GM21447 (cell line): ENCODE data around the gene MTOR.

Experiments used
- ATAC-seq: cut with Tn5 transposase; IDR thresholded peaks from one replicate; pipeline ENCODE4 v1.9.1; 2021; ENCODE audit not compliant: unreplicated experiment

The MTOR gene

DNA sequence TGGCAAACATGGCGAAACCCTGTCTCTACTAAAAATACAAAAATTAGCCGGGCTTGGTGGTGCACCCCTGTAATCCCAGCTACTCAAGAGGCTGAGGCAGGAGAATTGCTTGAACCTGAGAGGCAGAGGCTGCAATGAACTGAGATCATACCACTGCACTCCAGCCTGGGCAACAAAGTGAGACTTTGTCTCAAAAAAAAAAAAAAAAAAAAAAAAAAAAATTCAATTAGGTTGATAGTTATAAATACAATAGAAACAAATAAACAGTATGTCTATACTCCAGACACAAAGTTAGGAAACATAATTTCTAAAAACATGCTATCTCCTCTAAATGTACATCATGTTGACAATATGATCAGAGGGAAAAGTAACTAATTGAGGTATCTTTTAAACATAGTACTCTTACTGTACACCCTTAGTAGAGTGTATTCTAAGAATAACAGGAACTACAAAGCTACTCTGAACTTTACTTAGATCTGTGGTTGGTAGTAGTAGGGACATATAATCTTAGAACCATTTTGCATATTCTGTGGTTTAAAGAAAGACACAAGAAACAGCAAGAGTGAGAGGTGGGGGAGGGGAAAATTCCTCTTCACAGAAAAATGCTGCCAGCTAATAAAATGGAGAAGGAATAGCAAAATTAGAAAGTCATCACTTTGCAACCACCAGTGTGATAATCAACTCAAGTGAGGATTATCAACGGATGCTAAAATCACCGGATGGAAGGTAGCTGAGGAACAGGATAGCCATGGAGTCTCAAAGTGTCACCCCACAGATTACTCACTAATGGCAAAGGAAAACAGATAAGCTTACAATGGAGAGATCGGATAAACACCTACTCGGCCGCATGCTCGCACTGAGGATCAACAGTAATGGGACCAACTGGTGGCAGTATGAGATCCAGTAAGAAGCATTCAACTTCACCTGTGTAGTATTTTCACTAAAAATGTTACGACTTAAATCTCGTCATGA lies 35.0 kb downstream of the MTOR start:
- peak; percentile 77 for ATAC-seq

DNA sequence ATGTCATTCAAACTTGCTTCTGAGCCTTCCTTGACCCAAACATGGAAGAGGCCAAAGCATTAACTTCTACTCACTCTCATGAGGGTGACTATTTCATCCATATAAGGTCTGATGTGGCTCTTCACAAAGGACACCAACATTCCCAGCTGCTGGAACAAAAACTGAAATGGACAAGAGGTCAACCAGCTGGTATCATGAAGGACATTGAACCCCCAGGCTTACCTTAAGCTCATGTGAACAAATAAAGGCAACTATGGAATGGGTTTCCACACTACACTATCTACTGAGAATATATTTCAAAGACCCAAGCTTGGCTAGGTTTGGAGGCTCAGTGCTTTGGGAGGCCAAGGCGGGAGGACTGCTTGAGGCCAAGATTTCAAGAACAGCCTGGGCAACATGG lies 46.3 kb downstream of the MTOR start:
- ATAC-seq: no peak

DNA sequence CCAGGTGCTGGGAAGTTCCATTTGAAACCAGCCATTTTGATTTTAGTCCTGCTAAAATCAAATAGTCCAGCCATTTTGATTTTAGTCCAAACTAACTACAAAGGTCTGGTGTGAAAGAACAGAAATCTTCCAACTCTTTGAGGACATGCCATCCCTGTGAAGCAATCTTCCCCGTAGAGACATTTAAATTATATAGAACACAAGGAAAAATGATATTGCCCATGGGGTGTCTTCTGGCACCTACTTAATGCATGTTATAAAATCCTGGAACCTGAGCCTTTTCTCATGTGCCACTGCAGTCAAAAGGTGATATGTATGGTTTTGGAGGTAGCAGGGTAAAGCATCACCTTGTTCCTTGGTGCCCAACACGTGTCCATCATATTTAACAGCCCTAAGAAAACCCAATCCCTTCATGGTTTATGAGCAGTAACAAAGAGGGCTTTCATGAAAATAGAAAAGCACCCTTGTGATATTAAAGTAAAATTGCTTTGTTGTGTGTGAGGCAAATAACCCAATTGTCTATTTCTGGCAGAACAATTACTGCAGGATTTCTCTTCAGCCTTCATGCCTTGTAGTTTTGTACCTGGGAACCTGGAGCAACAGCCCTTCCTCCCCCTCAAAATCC lies 46.9 kb downstream of the MTOR start:
- ATAC-seq: no peak

DNA sequence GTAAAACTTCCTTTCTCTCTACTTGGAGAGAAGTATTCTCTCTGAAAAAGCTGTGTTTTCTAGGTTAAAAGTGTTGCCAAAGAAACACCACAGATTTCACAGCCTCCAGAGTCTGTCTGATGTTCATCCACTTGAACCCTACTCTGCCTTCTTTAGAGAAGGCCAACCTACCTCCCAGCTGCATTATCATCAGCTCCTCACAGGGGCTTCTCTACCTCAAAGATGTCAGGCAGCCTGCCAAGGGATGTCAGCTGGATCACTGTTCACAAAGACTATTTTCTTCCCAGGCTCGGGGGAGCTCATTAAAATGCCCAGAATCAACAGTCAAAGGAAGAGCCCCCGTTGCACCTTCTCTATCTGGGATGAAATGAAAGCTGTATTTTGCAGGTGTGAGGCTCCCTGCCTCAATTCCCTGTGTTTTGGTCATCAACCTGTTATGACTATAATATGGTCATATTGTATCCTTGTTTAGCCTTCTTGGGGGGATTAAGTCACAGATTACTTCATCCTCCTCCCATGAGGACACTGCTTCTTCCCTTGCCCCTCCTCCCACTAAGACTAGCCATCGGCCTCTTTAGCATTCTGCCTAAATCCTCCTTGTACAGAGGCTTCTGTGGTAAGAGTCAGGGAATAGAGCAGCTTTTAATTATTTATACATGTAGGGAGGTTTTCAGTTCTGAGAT lies 47.5 kb downstream of the MTOR start:
- ATAC-seq: no peak

DNA sequence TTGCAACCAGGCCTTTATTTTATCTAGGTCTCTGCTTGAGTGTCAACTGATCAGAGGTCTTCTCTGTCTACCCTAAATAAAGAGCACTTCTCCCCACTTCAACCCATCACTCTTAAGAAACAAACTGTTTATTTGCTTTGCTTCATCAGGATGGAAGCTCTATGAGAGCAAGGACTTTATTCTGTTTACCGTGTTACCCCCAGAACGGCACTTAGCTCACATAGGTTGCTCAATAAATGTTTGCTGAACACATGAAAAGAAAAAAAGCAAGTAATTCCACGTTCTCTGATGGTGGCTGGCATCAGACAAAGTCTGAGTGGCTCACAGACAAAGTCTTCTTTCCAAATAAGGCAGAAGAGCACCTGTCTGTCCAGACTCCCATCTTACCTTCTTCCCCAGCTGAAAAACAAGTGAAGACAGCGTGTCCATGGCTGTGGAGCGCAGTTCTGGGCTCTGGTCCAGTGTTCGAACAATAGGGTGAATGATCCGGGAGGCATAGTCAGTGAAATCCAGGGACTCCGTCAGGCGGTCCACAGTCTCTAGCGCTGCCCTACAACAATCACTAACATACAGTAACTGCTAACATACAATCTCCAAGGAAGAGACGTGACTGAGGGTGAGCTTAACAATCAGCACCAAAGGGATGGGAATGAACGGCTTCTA lies 50.3 kb downstream of the MTOR start:
- ATAC-seq: no peak

DNA sequence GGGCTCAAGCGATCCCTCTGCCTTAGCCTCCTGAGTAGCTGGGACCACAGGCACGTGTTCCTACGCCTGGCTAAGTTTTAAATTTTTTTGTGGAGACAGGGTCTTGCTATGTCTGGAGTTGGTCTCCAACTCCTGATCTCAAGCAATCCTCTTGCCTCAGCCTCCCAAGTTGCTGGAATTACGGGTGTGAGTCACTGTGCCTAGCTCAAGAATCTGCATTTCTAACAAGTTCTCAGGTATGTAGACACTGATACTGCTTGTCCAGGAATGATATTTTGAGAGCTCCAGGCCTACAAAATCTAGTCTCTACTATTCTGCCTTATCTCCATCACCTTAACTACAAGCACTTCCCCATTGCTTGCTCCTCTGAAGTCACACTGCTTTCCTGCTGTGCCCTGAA lies 50.9 kb downstream of the MTOR start:
- no peak for ATAC-seq

DNA sequence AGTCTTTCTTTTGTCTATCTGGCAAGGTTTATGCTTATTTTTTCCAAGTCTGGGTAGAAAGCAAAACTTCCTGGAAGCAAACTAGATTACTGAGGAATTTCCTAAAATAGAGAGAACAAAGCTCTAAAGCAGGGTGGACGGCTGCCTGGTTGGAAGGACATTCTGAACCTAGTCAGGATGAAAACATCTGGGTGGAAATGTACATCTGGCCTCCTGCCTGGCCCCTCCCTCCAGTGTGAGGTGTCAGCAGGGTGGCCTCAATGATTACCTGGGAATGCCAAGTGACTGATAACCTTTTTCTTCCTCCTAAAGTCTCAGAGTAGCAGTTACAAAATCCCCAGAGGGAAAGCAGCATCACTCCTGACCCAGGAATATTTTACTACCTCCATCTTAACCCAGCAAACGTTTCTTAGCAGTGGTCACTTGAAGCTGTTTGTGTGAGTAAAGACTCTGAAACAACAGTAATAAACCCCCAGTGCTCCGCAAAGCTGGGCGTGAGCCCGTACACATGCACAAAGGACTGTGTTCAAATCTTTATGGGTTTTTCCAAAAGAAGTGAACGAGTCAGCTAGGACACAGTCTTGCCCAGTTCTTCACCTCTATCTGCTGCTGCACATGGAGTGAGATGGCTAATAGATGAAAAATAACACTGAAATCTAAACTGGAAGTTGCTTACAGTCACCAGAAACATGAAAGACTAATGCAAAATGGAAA lies 54.3 kb downstream of the MTOR start:
- no peak for ATAC-seq

DNA sequence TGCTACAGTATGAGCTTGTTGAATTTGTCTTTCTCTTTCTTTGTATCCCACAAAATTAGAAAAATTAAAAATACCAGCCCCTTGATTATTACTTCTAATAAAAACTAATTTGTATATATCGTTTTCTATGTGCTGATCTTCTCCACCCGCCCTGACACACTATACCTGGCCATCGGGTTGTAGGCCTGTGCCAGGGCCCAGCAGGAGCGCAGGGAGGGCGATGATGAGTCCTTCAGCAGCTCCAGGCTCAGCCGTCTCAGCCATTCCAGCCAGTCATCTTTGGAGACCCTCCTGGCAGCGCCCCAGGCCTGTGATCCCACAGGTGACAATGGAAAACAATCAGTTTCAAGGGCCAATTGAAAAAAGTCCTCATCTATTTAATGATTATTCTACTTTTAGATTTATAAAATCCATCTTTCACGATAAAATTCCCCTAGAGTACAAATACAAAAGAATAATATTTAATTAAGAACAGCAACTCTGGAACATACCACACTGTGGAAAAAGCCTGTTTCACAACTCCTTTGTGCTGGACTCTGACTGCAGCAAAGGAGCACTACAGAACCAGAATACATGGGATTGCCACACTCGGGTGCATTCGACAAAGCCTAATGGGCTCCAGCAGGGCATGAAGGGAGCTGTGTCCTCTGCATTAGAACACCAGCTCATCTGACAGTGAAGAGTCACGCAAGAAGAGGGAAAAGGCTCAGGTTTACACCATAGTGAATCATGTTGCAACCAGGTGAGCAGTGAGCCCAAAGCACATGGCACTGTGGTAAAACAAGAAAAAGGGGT lies 57.8 kb downstream of the MTOR start:
- no peak for ATAC-seq

DNA sequence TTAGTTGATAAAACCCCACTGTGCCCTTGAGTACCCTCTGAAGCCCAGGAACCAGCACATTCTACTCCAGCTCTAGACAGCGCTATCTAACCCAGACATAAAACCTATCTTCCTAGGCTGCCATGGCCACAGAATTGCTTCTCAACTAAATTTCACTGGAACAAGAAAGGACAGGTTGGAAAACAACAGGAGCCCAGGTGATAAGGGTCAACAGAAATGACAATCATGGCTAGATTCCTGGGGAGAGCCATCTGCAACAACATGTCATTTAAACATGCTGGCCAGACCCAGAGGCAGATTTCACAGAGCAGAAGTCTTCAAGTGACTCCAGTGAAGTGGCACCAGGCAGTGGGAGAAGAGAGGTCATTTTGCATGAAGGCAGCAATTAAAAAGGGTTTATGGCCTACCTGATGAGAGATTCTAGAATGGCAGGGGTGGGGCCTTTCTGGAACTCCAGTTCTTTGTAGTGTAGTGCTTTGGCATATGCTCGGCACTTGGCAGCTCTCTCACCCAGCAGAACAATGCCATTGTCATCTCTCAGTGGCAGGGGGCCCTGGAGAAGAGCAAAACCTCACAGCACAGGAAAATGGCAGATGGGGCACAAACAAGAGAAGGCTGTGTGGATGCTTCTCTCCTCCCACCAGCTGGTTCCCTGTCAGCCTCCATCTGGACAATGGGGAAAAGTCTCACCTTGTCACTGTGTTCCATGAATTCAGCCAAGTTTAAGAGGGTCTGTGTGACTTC lies 63.3 kb downstream of the MTOR start:
- no peak for ATAC-seq

DNA sequence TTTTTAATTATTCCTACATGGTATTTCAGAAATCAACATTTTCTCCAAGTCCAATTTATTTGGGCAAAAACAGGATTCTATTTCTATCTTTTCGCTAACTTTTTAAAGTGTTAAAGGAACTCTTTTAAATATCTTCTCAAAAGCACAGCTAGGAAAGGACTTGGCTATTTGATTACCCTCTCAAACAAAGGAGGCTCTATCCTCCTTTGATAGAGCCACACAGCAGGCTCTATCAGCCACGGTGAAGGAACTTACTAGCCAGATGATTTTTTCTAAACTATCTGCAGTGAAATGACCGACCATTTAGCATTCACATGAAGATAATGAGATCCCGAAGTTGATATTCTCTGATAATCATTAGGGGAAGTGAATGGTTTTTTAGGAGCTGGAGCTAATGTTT lies 64.1 kb downstream of the MTOR start:
- ATAC-seq: no peak

DNA sequence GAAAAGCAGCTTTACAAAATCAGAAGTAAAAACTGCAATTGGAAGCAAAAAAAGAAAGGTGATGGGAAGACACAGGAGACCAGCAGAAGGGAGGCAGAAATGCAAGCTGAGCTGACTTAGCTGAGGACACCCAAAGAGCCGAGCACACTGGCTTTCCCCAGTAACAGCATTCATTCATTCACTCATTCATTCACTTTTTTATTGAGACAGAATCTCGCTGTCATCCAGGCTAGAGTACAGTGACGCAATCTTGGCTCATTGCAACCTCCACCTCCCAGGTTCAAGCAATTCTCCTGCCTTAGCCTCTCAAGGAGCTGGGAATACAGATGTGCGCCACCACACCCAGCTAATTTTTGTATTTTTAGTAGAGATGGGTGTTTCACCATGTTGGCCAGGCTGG lies 65.0 kb downstream of the MTOR start:
- ATAC-seq: no peak

DNA sequence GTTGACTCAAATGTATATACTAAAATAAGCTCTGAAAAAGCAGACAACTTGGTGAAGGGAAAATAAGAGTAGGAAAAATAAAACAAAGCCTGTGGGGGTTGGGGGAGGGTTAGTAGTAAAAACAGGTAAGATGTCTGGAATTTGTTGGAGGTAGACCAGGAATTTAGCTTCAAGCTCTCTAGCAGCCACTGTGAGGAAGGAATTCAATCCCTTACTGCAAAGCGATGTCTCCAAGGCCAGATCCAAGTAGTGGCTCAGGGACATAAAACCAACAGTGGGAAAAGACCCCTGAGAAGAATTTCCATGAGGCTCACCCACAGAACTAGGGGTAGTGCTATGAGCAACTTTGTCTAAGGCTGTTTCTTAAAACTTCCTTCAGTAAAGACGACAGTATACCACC lies 65.4 kb downstream of the MTOR start:
- ATAC-seq: no peak

DNA sequence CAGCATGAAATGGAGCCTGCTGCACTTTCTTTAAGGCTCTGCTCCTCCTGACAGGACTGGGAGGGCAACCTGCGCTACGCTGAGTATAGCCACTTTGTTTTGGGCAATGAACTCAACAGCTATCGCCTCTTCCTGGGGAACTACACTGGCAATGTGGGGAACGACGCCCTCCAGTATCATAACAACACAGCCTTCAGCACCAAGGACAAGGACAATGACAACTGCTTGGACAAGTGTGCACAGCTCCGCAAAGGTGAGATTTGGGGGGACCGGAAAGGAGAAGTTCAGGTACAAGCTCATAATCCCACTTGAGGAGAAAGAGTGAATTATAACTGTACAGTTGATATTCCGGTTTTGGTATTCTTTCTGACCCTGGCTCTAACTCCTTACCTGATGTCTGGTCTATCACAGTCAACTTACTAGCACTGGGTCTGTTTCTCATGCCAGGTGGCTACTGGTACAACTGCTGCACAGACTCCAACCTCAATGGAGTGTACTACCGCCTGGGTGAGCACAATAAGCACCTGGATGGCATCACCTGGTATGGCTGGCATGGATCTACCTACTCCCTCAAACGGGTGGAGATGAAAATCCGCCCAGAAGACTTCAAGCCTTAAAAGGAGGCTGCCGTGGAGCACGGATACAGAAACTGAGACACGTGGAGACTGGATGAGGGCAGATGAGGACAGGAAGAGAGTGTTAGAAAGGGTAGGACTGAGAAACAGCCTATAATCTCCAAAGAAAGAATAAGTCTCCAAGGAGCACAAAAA lies 67.8 kb downstream of the MTOR start:
- ATAC-seq: no peak

DNA sequence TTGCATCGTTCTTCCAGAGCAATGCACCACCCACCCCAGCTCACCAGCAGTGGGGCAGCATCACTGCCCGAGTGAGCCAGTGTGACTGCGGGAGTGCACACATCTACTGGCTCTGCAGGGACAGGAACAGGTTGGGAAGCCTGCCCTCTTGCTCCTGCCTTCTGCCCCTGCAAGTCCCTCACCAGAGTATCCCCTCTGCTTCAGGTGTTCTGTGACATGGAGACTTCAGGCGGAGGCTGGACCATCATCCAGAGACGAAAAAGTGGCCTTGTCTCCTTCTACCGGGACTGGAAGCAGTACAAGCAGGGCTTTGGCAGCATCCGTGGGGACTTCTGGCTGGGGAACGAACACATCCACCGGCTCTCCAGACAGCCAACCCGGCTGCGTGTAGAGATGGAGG lies 69.0 kb downstream of the MTOR start:
- no peak for ATAC-seq

DNA sequence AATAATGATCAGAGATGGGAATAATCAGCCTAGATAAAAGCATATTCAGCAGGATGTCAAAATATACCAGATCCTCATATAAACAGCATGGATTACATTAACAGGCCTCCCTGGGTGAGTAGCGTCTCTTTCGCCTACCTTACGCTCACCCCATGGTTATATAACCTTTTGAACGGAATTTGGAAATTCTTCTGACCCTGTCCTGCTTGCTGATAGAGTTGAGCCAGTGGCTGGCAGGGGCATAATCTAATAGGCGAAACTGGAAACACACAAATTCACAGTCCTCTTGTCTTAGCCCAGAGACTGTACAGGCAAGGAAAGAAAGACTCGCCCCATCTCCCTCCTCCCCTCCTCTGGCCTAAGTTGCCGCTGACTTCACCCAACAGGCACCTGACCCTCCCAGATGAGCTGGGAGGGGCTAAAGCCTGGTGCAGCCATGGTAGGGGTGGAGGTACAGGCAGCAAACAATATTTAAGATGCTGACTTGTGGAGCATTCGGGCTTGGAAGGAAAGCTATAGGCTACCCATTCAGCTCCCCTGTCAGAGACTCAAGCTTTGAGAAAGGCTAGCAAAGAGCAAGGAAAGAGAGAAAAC lies 73.4 kb downstream of the MTOR start, which contains the start of gene ANGPTL7:
Gene ANGPTL7, plus strand, starts transcription at position 498 of the 594 bp plus-strand sequence. CDS start 225 bp downstream, outside the sequence.
- ATAC-seq: no peak

DNA sequence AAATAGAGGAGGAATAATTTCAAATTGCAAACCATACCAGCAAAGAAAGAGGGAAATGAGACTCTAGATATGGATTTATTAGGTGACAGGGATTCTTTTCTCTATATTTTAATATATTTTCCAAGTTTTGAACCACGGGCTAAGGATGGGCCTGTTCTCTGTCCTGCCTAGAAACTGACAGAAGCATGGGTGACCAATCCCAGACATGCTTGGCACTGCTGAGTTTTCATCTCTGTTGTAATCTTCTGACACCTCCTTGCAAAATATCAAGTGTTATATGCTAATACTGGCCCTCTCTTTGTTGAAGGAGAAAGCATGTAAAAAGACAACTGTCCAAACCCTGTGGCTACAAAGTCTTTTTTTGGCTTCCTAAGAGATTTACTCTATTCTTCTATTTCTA lies 74.0 kb downstream of the MTOR start:
- ATAC-seq: no peak

DNA sequence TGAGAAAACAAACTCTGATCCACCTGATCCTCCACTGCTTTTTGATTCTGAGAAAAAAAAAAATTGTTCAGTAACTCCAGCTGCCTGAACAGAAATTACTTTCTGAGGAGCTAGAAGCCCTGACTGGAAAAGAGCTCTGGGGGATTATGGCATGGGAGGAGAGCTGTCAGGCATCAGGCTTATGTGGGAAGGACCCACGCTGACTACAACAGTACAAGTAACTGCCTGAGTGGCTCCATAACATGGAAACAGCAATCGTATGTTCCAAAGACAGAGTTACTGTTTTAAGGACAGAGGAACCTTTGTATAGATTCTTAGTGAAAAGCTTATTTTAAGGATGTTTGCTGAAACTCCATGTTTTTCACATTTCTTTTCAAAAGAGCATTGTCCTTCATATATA lies 74.4 kb downstream of the MTOR start:
- no peak for ATAC-seq

DNA sequence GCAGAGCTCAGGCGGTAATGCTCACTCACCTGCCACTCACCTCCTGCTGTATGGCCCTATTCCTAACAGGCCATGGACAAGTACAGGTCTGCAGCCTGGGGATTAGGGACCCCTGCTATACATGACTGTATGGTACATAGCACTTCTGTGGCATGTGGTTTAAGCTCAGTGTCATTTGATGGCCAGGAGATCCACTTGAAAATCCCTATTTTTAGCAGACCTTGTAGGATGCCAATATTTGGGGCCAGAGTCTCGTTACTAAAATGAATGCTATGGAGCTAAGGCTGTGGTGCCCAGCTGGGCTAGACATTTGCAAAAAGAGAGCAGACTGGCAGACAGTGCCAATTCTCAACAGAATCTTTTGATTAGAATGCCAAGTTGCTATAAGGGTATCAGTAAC lies 74.9 kb downstream of the MTOR start:
- ATAC-seq: no peak
